ENCODE data around the gene GOLGA6D.
"Not testable (repeated sequence)": the region's sequence is repeated elsewhere in the genome, so short reads cannot be mapped to it uniquely, and the experiment has no call there.

The GOLGA6D gene

GRCh38 chr15:75328493-75329314 is 46.1 kb downstream of the GOLGA6D start:
- in situ Hi-C loops (cut with HindIII; ENCODE audit: low sequenced_read_pairs): no loop called here

GRCh38 chr15:75329571-75329970 is 46.9 kb downstream of the GOLGA6D start:
- in situ Hi-C loops (cut with HindIII; ENCODE audit: low sequenced_read_pairs): no loop called here

- in situ Hi-C loops (cut with HindIII; ENCODE audit: low sequenced_read_pairs): not testable (repeated sequence)
Measured at GRCh38 chr15:75332093-75332492, 49.5 kb downstream of the GOLGA6D start.

DNA sequence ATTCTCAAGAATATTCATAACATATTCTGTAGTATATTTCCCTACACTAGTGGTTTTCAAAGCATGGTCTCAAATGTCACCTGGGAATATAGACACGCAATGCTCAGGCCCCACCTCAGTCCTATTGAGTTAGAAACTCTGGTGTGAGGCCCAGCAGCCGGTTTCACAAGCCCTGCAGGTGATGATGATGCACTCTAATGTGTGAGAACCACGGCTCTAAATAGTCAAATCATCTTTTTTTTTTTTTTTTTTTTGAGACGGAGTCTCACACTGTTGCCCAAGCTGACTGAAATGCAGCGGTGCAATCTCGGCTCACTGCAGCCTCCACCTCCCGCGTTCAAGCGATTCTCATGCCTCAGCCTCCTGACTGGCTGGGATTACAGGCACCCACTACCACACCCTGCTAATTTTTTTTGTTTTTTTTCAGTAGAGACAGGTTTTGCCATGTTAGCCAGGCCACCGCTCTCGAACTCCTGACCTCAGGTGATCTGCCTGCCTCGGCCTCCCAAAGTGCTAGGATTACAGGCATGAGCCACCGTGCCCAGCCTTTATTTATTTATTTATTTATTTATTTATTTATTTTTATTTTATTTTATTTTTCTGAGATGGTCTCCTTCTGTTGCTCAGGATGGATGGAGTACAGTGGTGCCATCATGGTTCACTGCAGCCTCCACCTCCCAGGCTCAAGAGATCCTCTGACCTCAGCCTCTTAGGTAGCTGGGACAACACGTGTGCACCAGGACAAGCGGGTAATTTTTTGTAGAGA is 51.2 kb downstream of the GOLGA6D start:
- in situ Hi-C loops (cut with HindIII; ENCODE audit: low sequenced_read_pairs): not testable (repeated sequence)

- in situ Hi-C loops (cut with HindIII; ENCODE audit: low sequenced_read_pairs): no loop called here
Measured at GRCh38 chr15:75335313-75335704, 52.7 kb downstream of the GOLGA6D start.

GRCh38 chr15:75335705-75336355 is 53.2 kb downstream of the GOLGA6D start, which contains the start of gene COMMD4:
TSS of gene COMMD4 (plus strand) at chr15:75336063. CDS start at chr15:75336090, 27 bp downstream.
- in situ Hi-C loops (cut with HindIII; ENCODE audit: low sequenced_read_pairs): no loop called here

GRCh38 chr15:75338661-75339240 is 56.1 kb downstream of the GOLGA6D start:
- in situ Hi-C loops (cut with HindIII; ENCODE audit: low sequenced_read_pairs): no loop called here

DNA sequence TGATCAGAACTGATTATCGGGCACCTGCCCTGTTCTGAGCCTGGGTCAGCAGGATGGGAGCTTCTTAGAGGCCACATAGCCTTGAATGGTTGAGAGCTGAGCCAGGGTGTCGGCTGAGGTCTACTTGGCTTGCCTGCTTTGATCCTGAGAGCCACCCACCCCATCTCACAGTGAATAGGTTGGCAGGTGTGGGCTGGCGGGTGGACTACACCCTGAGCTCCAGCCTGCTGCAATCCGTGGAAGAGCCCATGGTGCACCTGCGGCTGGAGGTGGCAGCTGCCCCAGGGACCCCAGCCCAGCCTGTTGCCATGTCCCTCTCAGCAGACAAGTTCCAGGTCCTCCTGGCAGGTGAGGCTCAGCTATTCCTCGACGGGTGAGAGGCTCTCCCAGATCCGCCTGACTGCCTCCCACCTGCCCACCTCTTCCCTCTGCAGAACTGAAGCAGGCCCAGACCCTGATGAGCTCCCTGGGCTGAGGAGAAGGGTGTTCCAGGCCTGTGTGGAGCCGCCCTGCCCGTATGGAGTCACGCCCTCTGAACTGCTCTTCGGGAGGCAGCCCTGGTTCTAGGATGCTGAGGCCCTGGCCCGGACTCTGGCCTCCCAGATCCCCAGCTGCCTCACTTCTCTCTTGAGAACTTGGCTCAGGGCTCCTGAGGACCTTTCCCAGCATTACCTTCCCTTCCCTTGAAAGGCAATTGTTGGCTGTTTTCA is 57.1 kb downstream of the GOLGA6D start:
- in situ Hi-C loops (cut with HindIII; ENCODE audit: low sequenced_read_pairs): no loop called here

DNA sequence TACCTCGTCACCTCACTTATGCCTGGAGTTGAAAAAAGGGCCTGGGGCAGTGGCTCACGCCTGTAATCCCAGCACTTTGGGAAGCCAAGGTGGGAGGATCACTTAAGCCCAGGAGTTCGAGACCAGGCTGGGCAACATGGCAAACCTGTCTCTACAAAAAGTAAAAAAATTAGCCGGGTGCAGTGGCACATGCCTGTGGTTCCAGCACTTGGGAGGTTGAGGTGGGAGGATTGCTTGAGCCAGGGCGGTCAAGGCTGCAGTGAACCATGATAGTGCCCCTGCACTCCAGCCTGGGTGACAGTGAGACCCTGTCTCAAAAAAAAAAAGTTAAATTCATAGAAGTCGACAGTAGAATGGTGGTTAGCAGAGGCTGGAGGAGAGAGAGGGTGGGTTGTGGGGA is 59.6 kb downstream of the GOLGA6D start:
- in situ Hi-C loops (cut with HindIII; ENCODE audit: low sequenced_read_pairs): no loop called here

DNA sequence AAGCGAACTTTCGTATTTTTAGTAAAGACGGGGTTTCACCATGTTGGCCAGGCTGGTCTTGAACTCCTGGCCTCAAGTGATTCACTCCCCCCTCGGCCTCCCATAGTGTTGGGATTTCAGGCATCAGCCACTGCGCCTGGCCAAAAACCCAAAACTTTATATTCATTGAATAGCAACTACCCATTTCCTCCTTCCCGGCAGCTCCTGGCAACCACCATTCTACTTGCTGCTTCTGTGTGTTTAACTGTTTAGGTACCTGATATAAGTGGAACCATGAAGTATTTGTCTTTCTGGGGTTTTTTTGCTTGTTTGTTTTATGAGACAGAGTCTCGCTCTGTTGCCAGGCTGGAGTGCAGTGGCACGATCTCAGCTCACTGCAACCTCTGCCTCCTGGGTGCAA is 61.3 kb downstream of the GOLGA6D start:
- in situ Hi-C loops (cut with HindIII; ENCODE audit: low sequenced_read_pairs): not testable (repeated sequence)

All from endothelial cell of hepatic sinusoid (primary cell).